CD4-positive, alpha-beta T cell treated with Interleukin-4 for 4 hours (primary cell): ENCODE measurements around the gene HOXC10.

Source experiments
- DNase-seq: peaks from one replicate; pipeline ENCODE4 v3.0.0-alpha.2; 2020

Gene HOXC10

GRCh38 chr12:54030889-54031471 lies 46.0 kb downstream of the HOXC10 start:
- no peak for DNase-seq

- no peak for DNase-seq
Measured at GRCh38 chr12:54031480-54031879, 46.5 kb downstream of the HOXC10 start.

GRCh38 chr12:54032086-54032619 lies 47.2 kb downstream of the HOXC10 start:
- no peak for DNase-seq

- DNase-seq = peak; percentile 49
Measured at GRCh38 chr12:54032627-54033100, 47.7 kb downstream of the HOXC10 start, which contains the start of gene HOXC5. Gene HOXC5 (plus strand): TSS chr12:54033050. CDS start chr12:54033123, 73 bp downstream.

GRCh38 chr12:54033106-54033979 lies 48.4 kb downstream of the HOXC10 start:
- no peak for DNase-seq

GRCh38 chr12:54033980-54034784 lies 49.2 kb downstream of the HOXC10 start:
- DNase-seq = no peak

GRCh38 chr12:54034785-54035310 lies 49.9 kb downstream of the HOXC10 start:
- DNase-seq = no peak

- DNase-seq = no peak
Measured at GRCh38 chr12:54035568-54036264, 50.8 kb downstream of the HOXC10 start.

- no peak for DNase-seq
Measured at GRCh38 chr12:54036620-54037359, 51.8 kb downstream of the HOXC10 start.

GRCh38 chr12:54037360-54038283 lies 52.7 kb downstream of the HOXC10 start:
- no peak for DNase-seq

GRCh38 chr12:54038284-54038870 lies 53.4 kb downstream of the HOXC10 start:
- DNase-seq = no peak

- no peak for DNase-seq
Measured at GRCh38 chr12:54038871-54039414, 54.0 kb downstream of the HOXC10 start.

- DNase-seq = no peak
Measured at GRCh38 chr12:54039417-54040147, 54.6 kb downstream of the HOXC10 start.
